Fibroblast of pulmonary artery (primary cell): ENCODE results near the gene CRAT.

Experiments
- DNase-seq: peaks from one replicate; pipeline ENCODE4 v3.0.0-alpha.2; 2010; ENCODE audit warnings: low read depth
- H3K4me3 ChIP-seq: replicated peaks from 2 replicates; pipeline ENCODE4 v1.5.1; 2011; ENCODE audit warnings: low read depth, mild to moderate bottlenecking, control low read depth, low read length, moderate library complexity
- TF ChIP-seq, protein P1 (sequence below): IDR thresholded peaks from 2 replicates; pipeline ENCODE4 v1.5.1; 2011; ENCODE audit warnings: mild to moderate bottlenecking, control low read depth, low read length, inconsistent platforms; ENCODE audit errors: missing control alignments

The CRAT gene

DNA sequence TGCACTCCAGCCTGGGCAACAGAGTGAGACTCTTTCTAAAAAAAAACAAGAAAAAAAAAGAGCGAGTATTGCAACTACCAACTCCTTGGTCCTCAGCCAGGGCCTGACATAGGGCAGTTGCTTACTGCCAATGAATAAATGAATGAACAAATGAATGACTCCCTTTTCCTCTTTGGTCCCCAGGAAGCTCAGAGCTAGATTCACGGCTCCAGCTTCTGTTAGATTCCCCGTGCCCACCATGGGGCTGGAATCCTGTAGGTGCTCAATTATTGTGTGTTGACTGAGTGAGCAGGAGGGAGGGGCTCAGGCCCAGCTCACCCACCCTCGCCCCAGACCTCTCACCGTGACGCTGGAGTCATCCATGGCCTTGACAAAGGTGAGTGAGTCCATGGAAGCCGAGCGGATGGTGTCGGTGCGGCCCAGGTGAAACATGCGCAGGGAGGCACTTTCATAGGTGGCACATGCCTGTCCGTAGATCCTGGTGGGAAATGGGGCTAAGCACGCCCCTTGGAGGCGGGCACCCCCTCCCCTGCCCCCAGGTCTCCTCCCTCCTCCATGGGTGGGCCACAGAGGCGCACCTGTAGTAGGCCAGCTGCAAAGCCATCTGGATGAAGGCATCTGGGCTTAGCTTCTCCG, 12.8 kb downstream of the CRAT start:
- no peak overlapping the region for H3K4me3 ChIP-seq
- TF ChIP-seq, protein P1, sequence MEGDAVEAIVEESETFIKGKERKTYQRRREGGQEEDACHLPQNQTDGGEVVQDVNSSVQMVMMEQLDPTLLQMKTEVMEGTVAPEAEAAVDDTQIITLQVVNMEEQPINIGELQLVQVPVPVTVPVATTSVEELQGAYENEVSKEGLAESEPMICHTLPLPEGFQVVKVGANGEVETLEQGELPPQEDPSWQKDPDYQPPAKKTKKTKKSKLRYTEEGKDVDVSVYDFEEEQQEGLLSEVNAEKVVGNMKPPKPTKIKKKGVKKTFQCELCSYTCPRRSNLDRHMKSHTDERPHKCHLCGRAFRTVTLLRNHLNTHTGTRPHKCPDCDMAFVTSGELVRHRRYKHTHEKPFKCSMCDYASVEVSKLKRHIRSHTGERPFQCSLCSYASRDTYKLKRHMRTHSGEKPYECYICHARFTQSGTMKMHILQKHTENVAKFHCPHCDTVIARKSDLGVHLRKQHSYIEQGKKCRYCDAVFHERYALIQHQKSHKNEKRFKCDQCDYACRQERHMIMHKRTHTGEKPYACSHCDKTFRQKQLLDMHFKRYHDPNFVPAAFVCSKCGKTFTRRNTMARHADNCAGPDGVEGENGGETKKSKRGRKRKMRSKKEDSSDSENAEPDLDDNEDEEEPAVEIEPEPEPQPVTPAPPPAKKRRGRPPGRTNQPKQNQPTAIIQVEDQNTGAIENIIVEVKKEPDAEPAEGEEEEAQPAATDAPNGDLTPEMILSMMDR = no peak
- no peak for DNase-seq

DNA sequence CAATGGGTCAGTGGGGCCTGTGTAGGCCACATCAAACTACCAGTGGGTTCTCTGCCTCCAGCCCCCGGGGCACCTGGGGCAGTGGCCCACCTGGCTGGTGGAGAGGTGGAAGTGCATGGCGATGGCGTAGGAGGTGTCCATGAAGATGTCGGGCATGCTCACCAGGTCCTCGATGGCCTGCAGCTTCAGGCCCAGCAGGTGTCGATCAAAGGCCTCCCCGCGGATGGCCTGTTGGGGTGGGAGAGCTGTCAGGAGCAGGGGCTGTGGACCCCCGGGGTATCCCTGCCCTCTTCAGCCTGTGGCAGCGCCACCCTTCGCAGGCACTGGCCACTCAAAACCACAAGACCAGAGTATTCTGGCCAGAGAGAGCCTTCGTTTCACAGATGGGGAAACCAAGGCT, 14.7 kb downstream of the CRAT start:
- TF ChIP-seq, protein P1 = no peak
- DNase-seq = no peak
- no peak overlapping the region for H3K4me3 ChIP-seq

- TF ChIP-seq, protein P1 = no peak
- no peak overlapping the region for H3K4me3 ChIP-seq
Measured at GRCh38 chr9:129095170-129095667, 15.4 kb downstream of the CRAT start.

GRCh38 chr9:129094387-129095169, 16.0 kb downstream of the CRAT start:
- no peak for DNase-seq
- TF ChIP-seq, protein P1 = no peak

More at GRCh38 chr9:129095170-129095667, 15.4 kb downstream of the CRAT start:
- DNase-seq = no peak

GRCh38 chr9:129093602-129094386, 16.8 kb downstream of the CRAT start:
- DNase-seq = no peak
- H3K4me3 ChIP-seq = no peak overlapping the region
- TF ChIP-seq, protein P1 = no peak

More at GRCh38 chr9:129094387-129095169, 16.0 kb downstream of the CRAT start:
- no peak overlapping the region for H3K4me3 ChIP-seq

DNA sequence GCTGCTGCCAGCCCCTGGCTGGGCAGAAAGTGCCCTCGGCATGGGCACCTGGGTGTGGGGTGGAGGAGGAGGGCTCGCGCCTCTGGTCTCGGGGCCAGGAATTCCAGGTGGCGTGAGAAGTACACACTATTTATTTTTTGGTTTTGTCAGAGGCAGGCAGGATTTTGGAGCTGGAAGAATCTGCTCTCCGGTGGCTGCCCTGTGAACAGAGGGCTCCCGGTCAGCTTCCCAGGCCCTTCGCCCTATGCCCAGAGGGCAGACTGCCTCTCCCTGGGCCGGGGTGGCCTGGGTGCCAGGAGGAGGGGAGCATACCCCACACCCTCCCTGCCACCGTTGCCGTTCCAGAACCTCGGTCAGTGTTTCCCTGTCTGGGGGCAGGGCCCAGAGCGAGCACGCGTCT, 21.3 kb downstream of the CRAT start:
- TF ChIP-seq, protein P1 = no peak
- no peak for DNase-seq
- H3K4me3 ChIP-seq = no peak overlapping the region
